Stimulated activated CD8-positive, alpha-beta memory T cell treated with anti-CD3 and anti-CD28 coated beads, Interleukin-2, amount 100 ng/mL, for 48 hours (primary cell): ENCODE results near the gene LTB4R.
A peak's percentile ranks its signal among the peaks of the same experiment; 100 is the strongest.
"Not testable (repeated sequence)": the region's sequence is repeated elsewhere in the genome, so short reads cannot be mapped to it uniquely, and the experiment has no call there.

Source experiments
- DNase-seq, 2 donors: peaks; one replicate each; pipeline ENCODE4 v3.0.0-alpha.2; 2020; ENCODE audit warnings: low read depth in 2 of 2

LTB4R gene

DNA sequence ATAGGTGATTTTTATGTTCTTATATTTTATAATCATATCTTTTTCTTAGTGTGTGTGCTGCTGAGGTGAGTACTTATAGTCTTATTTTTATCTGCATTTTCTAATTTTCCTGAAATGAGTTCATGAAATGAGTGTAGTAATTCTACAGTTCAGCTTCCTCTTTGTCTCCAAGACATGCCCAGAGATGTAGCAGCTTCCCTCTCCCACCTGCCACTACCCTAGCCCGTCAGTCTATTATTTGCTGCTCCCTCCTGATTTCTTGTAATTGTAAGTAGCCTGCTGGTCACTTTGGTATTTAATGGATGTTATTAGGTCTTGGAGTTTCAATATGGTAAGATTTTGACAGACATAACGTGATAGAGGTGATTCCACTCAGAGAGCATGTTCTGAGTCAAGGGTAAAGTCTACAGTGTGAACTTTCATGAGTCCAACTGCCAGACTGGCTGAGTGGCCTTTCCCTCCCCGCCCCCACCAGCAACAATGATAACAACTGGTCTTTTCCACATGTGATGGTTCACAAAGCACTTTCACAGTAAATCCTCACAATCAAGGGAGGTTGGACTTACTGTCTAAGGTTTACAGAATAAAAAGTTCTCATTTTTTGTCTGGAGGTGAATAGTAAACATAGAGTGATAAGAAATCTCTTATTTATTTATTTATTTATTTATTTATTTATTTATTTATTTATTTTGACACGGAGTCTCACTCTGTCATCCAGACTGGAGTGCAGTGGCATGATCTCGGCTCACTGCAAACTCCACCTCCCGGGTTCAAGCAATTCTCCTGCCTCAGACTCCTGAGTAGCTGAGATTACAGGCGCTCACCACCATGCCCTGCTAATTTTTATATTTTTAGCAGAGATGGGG, 32.7 kb downstream of the LTB4R start:
- no peak for DNase-seq

DNA sequence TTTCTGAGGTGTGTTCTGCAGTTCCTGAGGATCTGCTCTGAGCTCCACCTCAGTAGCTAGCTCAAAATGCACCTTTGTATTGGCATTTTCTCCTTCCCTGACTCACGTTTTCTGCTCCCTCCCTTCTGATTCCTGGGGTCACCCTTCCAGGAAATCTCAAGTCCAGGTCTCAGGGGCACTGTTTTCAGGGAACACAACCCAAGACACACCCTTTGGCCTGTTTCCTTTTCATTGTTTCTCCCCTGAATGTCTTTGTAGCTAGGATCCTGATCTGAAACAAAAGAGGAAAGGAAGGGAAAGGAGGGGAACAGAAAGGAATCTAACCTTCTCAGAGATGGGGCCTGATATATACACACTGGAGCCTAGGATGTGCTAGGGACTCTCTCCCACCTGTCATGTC, 35.8 kb downstream of the LTB4R start:
- DNase-seq: no peak

DNA sequence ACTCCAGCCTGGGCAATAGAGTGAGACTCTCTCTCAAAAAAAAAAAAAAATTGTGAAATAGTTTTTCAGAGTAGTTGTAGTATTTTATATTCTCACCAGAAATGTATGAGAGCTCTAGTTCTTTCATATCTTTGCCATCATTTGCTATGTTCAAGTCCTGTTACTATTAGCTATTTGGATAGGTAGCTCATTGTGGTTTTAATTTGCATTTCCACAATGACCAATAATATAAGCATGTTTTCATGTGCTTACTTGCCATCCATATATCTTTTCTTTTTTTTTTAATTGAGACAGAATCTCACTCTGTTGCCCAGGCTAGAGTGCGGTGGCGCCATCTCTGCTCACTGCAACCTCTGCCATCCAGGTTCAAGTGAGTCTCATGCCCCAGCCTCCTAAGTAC, 36.9 kb downstream of the LTB4R start:
- DNase-seq: no peak

DNA sequence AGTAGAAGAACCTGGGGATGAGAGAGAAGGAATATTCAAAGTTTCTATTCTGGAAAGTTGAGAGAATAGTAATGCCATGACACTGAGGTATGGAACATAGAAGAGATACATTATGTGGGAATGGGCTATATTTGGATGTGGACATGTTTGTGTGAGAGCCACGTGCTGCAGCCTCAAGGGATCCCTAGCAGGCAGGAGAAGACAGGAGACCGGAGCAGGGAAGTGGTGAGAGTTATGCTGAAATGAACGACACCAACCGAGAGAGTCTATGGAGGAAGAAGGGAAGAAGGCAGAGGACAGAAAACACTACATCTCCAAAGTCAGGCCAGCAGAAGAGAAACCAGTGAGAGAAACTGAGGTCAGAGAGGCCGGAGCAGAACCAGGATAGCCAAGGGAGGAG, 38.4 kb downstream of the LTB4R start:
- DNase-seq: no peak

DNA sequence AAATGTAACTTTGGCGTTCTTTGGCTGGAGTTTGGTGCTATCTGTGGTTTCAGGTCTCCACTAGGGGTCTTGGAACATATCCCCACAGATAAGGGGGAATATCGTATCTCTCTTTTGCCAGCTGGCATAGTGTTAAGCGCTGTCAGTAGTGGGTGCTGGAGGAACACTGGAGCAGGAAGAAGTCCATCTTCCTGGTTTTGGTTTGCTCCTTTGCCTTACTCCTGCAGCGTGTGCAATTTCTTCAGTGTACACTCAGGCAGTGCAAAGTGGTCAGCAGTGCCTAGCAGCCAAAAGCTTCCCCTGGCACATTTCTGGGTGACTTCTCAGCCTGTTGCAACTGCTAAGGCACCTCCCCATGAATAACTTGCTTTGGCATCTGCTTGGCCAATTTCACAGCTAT, 40.2 kb downstream of the LTB4R start:
- no peak for DNase-seq

DNA sequence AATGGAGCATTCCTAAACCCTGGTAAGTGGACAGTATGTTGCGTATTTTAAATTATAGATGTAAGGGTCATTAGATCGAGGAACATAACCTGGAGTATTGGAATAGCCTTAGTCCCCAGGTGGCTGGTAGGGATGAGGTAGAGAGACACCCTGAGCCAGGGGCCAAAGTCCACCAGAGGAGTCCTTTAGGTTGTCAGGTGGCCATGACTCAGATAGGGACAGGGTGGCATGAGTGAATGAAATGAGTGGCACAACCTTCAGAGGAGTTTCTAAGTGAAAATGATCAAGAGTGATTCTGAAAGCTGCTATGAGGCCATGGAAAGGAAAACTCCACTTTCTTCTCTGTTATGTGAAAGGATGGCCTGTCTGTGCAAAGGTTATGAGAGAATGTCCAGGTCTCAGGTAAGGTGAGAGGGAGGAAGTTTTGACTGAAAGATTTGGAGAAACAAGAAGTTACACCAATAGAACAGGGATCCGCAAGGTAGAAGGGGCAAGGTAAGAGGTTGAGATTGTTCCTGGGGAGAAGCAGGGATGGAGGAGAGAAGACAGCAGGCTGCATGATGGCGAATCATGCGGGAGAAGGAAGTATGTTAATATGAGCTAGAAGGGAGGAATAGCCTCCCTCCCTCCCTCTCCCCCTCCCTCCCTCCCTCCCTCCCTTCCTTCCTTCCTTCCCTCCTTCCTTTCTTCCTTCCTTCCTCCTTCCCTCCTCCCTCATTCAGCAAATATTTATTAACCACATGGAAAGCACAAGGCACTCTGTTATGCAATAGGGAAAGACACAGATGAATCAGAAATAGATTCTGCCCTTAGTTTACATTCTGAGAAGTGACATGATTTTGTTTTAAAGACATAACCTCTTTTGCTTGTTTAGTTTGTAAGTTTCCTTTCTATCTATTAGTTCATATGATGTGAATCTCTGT, 42.5 kb downstream of the LTB4R start:
- DNase-seq: no peak

DNA sequence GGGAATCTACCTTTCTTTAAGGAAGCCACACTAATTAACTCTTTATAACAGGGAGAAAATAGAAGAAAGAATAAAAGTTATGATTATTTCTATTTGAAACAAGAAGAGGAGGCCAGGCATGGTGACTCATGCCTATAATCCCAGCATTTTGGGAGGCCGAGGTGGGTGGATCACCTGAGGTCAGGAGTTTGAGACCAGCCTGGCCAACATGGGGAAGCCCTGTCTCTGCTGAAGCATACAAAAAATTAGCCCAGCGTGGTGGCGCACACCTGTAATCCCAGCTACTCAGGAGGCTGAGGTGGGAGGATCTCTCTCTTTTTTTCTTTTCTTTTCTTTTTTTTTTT, 43.2 kb downstream of the LTB4R start:
- DNase-seq: not testable (repeated sequence)

DNA sequence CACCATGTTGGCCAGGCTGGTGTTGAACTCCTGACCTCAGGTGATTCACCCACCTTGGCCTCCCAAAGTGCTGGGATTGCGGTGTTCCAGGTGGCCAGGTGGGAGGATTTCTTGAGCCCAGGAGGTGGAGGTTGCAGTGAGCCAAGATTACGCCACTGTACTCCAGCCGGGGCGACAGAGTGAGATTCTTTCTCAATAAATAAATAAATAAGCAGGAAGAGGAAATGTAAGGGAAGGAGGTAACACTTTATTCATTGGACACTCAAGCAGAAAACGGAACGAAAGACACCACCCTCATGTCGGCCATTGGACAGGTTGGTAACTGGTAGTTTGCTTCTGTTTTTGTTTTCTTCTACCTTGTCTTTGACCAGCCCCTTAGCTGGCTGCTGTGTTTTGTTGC, 43.7 kb downstream of the LTB4R start:
- no peak for DNase-seq

DNA sequence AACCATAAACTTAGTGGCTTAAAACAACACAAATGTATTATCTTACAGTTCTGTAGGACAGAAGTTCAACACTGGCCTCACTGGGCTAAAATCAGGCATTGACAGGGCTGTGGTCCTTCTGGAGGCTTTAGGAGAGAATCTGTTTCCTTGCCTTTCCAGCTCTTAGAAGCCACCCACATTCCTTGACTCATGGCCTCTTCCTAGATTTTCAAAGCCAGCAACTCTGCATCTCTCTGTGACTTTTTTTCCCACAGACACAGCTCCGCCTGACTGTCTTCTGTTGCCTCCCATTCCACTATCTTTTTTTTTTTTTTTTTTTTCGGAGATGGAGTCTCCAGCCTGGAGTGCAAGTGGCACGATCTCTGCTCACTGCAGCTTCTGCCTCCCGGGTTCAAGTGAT, 44.9 kb downstream of the LTB4R start:
- no peak for DNase-seq

DNA sequence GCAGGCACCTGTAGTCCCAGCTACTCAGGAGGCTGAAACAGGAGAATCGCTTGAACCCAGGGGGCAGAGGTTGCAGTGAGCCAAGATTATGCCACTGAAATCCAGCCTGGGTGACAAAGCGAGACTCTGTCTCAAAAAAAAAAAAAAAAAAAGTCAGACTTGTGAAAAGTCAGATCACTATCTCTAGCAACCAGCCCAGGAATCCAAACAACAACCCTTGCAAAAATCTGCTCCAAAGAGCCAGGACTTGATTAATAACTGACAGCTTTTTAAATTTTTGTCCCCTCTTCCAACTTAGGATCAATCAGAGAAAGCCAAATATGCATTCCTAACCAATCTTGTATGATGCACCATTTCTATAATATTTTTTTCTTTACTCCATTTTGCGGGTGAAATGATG, 49.0 kb downstream of the LTB4R start:
- no peak for DNase-seq

DNA sequence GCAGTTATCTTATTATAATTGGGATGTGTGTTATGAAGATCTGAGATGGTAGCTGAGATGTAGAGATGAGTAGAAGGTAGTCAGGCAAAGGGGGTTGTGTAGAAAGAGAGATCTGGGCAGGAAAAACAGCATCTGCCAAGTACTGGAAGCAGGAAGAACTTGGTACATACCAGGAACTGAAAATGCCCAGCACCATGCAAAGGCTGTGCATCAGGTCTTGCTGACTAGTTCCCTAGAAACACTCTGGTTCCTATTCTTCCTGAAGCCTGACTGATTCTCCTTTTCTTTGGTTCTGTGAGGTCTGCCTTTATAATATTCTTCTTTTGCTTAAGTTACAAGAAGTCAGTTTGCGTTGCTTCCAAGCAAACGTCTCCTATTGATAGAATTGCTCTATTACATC, 50.0 kb downstream of the LTB4R start:
- DNase-seq: no peak

DNA sequence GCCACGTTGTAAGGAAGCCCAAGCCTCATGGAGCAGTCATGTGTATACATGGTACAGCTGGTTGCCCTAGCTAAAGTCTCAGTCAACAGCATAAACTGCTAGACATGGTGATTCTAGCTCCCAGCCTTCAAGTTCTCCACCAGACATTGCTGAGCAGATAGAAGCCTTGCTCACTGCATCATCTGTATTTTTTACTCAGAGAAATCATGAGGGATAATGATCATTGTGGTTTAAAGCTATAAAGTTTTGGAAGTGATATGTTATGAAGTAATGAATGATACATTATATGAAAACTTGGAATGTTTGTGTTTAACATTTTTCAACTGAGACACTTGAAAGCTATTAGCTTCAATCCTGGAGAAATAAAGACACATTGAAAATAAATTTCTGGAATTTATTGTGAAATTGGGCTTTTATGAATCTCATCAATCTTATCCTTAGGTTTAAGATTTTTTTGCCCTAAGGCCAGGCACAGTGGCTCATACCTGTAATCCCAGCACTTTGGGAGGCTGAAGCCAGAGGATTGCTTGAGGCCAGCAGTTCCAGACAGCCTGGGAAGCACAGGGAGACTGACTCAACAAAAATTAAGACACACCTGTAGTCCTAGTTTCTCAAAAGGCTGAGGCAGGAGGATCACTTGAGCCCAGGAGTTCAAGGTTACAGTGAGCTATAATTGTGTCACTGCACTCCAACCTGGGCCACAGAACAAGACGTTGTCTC, 51.1 kb downstream of the LTB4R start:
- no peak for DNase-seq

DNA sequence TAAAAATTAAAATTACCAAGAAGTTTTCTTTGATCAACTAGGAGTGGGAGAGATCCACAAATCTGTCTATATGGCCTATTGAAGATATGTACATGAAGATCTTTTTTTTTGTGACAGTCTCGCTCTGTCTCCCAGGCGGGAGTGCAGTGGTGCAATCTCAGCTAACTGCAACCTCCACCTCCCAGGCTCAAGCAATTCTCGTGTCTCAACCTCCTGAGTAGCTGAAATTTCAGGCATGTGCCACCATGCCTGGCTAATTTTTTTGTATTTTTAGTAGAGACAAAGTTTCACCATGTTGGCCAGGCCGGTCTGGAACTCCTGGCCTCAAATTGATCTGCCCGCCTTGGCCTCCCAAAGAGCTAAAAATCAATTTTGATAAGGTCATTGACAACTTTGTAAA, 52.1 kb downstream of the LTB4R start:
- no peak for DNase-seq

DNA sequence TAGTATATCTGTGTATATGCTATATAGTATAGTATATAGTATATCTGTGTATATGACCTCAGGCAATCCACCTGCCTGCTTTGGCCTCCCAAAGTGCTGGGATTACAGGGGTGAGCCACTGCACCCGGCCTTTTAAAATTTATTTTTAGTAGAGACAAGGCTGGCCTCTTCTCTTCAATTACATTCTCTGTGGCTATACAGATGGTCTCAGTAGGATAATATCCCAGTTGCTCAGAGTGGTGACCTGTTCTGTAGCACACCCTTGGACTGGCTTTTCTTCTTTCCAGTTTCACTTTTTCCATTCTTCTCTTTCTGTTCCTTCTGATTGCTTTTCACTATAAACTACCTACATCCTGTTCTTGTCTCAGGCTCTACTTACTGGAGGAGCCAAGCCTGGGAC, 53.5 kb downstream of the LTB4R start:
- no peak for DNase-seq

DNA sequence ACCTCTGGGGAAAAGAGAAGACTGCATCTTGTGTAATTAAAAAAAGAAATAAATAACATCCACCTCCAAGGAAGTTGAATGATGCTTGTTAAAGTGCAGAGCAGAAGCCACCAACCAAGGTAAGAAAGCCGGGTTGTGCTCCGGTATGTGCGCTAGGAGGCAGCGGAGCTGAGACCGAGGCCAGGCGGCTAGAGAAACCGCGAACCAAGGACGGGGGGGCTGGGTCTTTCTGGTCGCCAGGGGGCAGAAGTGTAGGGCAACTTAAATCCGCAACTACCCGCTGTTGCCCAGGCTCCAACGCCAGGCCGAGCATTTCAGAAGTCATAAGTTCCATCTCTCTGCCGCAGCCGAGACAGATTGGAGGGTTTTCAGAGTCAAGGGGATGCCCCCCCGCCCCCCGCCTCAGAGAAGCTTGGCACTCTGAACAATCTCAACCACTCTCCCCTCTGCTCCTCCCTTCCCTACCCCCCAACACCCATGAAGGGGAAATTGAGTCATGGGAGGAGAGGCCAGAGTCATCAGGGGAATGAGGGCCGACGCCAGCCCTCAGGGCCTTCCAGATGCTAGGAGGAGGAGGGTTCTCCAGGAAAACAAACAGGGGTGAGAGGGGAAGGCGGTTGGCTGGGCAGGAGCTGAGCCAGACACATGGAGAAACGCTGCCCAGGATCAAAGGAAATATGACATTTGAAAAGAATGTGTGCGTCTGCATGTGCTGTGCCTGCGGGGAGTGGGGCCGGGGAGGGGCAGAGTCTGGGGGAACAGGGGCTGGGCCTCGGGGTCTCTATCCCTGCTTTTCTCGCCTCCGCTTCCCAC, 54.5 kb downstream of the LTB4R start:
- peak; percentile 65 to 70 for DNase-seq

DNA sequence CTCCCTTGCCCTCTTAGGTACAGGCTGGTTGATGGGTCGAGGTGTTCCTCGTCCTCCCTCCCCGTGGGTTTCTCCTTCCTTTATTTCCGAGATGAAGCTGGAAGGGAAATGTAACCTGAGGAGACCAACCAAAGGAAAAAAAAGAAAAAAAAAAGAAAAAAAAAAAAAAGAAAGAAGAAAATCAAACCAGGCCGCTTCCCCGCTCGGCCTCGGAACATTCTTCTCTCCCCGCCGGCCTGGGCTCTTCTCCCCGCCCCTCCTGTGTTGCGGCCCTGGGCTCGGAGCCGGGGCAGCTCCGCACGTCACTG, 55.1 kb downstream of the LTB4R start:
- DNase-seq: no peak

DNA sequence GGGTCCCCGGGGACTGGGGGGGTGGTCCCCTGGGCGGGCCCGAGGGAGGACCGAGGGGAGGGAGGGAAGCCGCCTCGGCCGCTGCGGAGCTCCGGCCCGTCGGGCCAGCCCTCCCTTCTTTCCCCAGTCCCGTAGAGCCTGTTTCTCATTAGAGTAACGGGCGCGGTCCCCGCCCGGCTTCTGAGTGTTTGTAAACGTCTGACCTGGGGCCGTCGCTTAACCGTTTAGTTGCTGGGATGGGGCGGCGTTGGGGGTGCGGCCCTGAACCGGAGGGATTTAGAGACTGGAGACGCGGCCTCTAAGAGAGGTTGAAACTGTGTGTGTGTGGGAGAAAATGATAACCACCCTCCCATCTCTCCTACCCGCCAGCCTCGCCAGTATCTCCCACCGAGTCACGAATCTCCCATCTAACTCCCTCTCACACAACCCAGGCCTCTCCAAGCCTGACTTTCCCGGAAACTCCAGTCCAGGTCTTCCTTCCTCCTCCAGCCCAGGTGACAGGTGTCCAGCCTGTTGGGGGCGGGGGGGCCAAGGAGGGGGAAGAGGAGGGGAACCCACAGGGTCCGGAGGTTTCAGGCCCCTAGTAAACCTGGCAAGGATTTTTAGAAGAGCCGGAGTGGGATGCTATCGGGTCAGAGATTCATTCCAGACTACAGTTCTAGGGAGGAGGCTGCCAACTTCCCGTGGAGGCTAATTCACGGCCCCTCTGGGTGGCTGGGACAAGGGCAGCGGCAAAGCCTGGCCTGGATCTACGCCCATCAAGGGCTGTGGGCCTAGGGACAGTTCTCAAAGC, 55.6 kb downstream of the LTB4R start:
- DNase-seq: peak; percentile 15 to 17
